Stimulated activated CD8-positive, alpha-beta memory T cell treated with anti-CD3 and anti-CD28 coated beads, Interleukin-12 subunit alpha, Interleukin-12 subunit beta, amount 100 ng/mL, for 1 hour (primary cell): ENCODE results near the gene CTDSP1.

Source experiments
- DNase-seq: peaks from one replicate; pipeline ENCODE4 v3.0.0-alpha.2; 2020; ENCODE audit warnings: low read depth

The CTDSP1 gene

DNA sequence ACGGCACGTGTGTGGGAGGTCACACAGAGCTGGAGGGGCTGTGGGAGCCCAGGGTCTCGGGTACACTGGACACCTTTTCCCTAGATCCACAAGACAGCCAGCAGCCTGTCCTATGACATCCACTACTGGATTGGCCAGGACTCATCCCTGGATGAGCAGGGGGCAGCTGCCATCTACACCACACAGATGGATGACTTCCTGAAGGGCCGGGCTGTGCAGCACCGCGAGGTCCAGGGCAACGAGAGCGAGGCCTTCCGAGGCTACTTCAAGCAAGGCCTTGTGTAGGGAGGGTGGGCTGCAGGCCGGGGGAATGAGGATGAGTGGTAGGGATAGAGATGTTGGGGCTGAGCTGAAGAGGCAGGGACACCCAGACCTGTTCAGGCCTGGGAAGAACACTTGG is 25.9 kb downstream of the CTDSP1 start:
- DNase-seq = no peak

DNA sequence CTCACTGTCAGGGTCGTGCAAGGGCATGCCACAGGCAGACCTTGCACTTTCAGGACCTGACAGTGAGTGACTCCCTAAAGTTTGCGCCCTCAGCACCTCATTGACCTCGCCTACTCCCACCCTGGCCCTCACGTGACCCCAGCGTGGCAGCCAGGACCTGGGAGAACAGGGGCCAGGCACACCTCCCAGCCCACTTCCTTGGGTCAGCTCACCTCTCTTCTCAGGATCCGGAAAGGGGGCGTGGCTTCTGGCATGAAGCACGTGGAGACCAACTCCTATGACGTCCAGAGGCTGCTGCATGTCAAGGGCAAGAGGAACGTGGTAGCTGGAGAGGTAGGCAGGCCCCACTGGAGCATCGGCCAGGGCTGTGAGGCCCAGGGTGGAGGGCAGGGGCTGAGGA is 28.1 kb downstream of the CTDSP1 start:
- no peak for DNase-seq

DNA sequence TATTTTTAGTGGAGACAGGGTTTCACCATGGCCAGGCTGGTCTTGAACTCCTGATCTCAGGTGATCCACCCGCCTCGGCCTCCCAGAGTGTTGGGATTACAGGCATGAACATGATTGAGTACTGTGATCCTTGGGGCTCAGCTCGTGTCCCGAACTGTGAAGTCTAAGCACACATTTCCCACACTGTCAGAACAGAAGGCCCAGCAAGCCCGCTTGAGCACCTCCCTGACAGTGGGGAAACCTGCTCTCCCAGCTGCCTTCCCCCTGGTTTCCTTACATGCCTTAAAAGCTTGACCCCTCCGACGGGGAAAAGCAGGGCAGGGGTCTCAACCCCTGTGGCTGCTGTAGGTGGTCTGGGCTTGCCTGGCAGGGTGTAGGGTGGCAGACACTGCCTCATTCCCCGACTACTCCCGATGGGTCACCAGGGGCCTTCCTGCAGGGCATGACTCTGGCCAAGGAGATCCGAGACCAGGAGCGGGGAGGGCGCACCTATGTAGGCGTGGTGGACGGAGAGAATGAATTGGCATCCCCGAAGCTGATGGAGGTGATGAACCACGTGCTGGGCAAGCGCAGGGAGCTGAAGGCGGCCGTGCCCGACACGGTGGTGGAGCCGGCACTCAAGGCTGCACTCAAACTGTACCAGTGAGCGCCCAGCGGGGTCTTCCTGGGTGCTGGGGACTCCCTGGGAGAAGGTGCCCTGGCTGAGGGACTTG is 29.3 kb downstream of the CTDSP1 start:
- no peak for DNase-seq

DNA sequence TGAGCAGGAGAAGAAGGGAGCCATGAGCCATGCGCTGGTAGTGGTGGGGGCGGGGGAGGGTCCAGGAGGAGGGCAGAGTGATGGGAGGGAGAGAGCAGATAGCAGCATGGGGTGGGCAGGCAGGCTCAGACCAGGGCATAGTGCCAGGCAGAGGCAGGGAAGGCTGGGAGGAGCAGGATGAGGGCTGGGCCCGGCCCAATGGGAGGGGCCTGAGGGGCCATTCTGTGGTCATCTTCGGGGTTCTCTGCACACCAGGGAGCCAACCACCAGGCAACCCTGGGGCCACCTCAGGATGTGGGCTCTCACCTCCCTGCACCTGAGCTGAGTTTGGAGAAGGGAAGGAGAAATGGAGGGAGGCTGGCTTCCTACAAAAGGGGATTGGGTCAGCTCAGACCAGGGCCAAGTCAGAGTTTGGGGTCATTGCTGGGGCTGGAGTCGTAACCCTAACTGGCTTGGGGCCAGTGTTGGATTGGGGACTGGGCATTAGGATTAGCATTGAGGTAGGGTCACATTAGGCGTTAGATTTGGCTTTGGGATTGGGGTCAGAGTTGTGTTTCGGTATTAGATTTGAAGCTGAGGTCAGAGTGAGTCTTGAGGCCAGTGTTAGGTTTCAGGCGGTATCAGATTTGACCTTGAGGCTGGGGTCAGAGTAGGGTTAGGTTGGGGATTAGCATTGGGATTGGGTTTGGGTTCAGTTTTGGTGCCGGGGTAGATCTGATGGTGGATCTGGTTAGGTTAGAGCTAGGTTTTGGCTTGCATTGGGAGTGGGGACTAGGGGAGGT is 30.4 kb downstream of the CTDSP1 start:
- no peak for DNase-seq

DNA sequence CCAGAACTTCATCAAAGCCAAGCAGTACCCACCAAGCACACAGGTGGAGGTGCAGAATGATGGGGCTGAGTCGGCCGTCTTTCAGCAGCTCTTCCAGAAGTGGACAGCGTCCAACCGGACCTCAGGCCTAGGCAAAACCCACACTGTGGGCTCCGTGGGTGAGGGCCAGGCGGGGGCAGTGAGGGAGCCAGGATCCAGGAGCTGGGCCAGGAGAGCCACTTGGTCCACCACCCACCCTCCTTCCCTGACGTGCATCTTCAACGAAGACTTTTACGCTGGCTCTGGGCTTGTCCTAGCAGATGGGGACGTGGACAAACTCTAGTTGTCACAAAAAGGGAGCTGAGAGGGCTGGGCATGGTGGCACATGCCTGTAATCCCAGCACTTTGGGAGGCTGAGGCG is 31.1 kb downstream of the CTDSP1 start:
- DNase-seq = no peak

DNA sequence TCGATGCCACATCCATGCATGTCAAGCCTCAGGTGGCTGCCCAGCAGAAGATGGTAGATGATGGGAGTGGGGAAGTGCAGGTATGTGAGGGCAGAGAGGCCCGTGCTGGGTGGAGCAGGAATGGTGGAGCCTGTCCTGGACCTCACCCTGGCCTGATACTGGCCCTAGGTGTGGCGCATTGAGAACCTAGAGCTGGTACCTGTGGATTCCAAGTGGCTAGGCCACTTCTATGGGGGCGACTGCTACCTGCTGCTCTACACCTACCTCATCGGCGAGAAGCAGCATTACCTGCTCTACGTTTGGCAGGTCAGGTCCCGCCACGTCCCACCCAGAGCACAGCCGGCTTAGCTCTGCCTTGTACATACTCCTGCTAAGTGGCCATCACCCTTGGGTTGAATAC is 32.2 kb downstream of the CTDSP1 start:
- no peak for DNase-seq

DNA sequence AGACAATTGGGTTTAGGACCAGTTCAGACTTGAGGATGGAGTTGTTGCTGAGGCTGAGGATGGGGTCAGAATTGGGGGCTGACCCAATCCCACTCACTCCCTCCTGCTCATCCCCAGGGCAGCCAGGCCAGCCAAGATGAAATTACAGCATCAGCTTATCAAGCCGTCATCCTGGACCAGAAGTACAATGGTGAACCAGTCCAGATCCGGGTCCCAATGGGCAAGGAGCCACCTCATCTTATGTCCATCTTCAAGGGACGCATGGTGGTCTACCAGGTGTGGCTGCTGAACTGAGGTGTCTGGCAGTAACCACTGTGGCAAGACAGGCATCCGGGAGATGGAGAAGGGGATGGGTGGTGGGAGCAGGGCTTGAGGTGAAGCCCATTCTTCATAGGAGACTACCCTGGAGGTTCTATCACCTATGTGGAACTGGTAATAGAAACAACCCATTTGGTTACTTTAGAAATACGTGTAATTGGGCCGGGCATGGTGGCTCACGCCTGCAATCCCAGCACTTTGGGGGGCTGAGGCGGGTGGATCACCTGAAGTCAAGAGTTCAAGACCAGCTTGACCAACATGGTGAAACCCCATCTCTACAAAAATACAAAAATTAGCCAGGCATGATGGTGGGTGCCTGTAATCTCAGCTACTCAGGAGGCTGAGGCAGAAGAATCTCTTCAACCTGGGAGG is 33.2 kb downstream of the CTDSP1 start:
- no peak for DNase-seq

DNA sequence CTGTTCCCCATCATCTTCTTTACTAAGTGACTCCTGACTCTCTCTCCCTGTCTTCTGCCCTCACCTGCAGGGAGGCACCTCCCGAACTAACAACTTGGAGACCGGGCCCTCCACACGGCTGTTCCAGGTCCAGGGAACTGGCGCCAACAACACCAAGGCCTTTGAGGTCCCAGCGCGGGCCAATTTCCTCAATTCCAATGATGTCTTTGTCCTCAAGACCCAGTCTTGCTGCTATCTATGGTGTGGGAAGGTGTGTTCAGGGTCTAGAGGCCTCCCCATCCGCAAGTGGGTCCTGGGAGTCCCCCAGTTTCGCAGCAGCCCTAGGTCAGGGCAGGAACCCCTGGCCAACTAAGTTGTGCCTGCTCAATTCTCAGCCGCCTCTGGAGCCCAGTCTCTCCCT is 34.8 kb downstream of the CTDSP1 start:
- DNase-seq = no peak

DNA sequence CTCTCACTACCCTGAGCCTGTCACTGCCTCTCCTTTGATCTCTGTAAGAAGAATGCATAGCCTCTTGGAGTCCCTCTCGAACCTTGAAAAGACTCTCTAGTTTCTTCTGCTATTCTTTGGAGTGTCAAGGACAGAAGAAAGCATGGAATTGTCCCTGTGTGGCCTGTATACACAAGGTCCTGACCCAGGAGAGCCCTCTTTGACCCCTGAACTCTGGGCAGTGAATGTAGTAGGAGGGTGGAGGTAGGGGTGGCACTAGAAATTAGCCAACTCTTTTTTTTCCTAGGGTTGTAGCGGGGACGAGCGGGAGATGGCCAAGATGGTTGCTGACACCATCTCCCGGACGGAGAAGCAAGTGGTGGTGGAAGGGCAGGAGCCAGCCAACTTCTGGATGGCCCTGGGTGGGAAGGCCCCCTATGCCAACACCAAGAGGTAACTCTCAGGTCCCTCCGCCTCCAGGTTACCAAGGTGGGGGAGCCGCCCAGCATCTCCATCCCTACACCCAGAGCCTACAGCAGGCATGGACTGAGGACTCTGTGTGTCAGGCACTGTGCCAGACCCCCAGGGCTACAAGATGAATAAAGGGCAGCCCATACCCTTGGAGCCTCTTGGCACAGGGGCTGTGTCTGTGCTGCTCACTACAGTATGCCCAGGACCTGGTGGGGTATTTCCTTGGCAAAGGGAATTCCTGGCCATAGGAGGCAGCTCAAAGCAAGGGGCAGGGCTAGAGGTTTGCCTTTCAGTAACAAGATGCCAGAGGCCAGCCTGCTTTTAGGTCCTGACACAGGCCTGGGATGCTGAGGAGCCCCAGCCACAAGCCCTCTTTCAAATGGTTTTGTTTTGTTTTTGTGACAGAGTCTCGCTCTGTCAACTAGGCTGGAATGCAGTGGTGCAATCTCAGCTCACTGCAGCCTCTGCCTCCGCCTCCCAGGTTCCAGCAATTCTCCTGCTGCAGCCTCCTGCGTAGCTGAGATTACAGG is 35.6 kb downstream of the CTDSP1 start:
- no peak for DNase-seq

DNA sequence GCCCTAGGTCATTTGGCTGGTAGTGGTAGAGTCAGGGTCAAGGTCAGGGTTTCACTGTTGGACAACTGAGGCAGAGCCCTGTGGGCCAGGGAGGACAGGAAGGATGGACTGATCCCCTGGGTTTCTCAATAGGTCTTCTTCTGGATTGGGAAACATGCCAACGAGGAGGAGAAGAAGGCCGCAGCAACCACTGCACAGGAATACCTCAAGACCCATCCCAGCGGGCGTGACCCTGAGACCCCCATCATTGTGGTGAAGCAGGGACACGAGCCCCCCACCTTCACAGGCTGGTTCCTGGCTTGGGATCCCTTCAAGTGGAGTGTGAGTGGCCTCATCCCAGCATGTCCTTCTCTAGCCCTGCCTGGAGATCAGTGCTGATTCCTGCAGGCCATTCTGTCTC is 37.3 kb downstream of the CTDSP1 start:
- DNase-seq = no peak

DNA sequence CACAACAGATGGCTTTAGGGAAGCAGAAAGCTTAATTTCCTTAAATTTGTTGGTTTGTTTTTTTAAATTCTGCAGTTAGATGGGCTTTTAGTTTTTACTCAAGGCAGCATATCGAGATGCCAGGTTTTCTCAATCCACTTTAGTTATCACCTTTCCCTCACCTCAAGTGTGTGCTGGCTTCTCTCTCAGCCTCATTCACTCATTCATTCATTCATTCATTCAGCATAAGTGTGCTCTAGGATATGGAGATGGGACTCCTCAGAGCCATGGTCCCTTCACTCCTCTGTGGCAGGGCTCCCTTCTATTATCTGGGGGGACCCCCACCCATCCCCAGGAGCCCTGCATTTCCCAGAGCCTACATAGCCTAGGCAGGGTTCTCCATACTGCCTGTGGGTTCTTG is 38.3 kb downstream of the CTDSP1 start:
- no peak for DNase-seq

DNA sequence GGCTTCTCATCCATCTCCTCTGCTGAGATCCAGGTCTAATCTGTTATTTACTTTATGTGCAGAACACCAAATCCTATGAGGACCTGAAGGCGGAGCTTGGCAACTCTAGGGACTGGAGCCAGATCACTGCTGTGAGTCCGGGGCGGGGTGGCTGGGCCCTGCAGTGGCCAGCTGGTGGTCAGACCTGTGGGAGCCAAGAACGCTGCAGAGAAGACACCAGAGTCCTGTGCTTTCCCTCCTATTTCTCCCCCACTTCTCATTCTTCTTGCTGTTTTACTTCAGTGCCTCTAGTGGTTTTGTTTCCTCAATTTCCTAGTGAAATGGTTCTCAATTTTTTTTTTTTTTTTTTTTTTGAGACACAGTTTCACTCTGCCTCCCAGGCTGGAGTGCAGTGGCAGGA is 38.9 kb downstream of the CTDSP1 start:
- no peak for DNase-seq

DNA sequence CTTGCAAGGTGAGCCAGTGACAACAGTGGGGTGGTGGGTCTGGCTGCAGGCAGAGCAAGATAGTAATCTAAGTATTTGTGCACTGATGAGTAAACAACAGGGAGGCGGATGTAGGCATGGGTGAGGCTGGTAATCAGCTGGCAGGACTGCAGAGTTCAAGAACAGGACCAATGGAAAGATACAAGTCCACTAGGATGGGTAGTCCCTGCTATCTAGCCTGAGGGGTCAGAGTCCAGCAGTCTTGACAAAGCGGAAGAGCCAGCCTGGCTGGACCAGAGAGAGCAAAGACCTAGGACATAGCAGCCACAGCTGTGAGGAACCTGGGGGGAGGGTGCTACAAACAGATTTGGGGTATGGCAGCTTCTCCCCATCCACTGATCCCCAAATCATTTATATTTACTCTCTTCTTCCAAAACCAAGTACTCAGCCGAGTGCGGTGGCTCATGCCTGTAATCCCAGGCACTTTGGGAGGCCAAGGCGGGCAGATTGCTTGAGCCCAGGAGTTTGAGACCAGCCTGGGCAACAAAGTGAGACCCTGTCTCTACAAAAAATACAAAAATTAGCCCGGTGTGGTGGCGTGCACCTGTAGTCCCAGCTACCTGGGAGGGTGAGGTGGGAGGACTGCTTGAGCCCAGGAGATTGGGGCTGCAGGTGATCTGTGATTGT is 45.2 kb downstream of the CTDSP1 start:
- no peak for DNase-seq

DNA sequence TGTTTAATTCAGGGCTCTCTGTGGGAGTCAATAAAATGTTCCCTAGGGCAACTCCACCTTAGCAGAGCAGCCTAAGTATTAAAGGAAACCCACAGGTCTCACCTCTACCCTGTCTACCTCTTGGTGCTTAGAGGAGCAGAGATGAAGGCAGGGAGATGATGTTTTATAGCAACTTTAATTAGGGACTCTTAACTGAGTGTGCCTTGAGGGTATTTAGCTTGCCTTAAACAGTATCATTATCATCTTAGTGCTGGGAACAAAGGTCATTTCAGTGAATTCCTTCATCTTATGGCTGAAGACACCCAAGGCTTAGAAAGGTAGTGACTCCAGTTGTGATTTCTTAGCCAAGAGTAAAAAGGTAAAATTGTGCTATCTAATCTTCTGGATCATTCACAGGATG is 45.9 kb downstream of the CTDSP1 start:
- DNase-seq = no peak

DNA sequence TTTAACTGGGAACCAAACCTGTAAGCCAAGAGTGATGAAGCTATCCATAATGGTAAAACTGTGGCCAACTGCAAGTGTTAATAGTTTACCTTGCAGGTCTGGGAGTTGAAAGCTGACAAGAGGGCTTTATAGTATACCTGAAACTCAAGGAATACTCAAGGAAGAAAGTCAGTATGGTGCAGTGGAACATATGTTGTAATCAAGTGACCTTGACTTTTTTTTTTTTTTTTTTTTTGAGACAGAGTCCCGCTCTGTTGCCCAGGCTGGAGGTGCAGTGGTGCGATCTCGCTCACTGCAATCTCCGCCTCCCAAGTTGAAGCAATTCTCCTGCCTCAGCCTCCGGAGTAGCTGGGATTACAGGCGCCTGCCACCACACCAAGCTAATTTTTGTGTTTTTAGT is 46.9 kb downstream of the CTDSP1 start:
- no peak for DNase-seq

DNA sequence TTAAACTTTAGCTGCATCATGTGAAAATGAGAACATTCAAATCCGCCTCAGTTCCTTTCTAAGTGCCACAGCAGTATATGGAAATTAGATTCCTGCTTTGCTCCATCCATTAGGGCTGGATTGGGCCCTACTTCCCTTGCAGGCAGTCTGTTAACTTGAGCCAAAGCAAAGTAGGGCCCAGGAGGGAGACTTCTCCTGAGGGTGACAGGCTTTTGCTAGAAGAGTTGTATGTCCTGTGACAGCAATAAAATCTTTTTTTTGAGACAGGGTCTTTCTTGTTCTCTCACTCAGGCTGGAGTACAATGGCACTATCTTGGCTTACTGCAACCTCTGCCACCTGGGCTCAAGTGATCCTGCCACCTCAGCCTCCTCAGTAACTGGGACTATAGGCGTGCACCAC is 47.4 kb downstream of the CTDSP1 start:
- DNase-seq = no peak

DNA sequence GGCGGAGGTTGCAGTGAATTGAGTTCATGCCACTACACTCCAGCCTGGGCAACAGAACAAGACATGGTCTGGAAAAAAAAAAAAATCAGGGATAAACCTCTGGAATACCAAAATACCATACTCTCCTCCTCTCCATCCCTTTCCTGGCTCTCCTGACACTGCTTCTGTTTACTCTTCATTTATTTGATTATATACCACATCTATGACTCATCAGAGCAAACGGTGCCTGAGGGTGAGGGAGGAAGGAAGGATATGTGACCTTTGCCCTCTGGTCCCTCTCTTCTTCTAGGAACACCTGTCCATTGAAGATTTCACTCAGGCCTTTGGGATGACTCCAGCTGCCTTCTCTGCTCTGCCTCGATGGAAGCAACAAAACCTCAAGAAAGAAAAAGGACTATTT is 49.3 kb downstream of the CTDSP1 start:
- no peak for DNase-seq

DNA sequence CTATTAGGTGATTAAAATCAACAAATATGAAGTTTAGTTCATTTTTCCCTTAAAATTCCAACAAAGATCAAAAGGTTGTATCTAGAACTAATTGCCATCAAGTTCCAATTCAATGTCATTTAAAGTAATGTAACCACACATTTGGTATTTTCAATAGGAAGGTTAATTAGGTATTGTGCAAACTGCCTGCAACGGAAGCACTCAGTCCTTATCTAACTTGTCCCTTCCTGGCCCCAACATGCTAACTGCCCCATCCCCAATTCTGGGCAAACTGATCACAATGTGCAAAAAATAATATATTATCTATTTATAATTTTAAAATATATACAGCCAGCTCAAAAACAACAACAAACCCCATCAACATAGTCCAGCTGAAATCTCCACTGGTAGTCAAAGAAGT is 52.4 kb downstream of the CTDSP1 start:
- no peak for DNase-seq
